Bronchial epithelial cell (primary cell): ENCODE data around the gene KCNIP1. TPM values are rescaled to one million over a fixed set of nuclear protein-coding genes. Genes with fewer than 3 reads are reported as not detected.
A peak's percentile ranks its signal among the peaks of the same experiment; 100 is the strongest.

Experiments used
- DNase-seq: peaks from one replicate; pipeline ENCODE4 v3.0.0-alpha.2; 2010; ENCODE audit warnings: low read depth
- FAIRE-seq: peaks from 2 replicates; lab custom pipeline; 2011; peaks lifted over from hg19 to GRCh38; lab: Jason Lieb, UNC
- H3K27me3 ChIP-seq: 2 replicates; pipeline ENCODE4 v1.5.1; 2011; ENCODE audit warnings: low read length; ENCODE audit not compliant: control insufficient read depth, insufficient read depth
- H3K36me3 ChIP-seq: 2 replicates; pipeline ENCODE4 v1.5.1; 2011; ENCODE audit warnings: low read length; ENCODE audit not compliant: control insufficient read depth, insufficient read depth
- H3K4me3 ChIP-seq: 2 replicates; pipeline ENCODE4 v1.5.1; 2011; ENCODE audit warnings: mild to moderate bottlenecking, low read depth, low read length, control low read depth
- total RNA-seq: library from RNA; depleted of rRNA; stranded (reverse); fragments of >200 nt; gene quantifications from 2 replicates; pipeline ENCODE4 v1.2.1, GENCODE V29; 2014
- TF ChIP-seq, protein P1 (sequence below): IDR thresholded peaks from 2 replicates; pipeline ENCODE4 v1.5.1; 2011; ENCODE audit warnings: mild to moderate bottlenecking, moderate library complexity, low read length, control low read depth, inconsistent platforms; ENCODE audit not compliant: insufficient read depth, severe bottlenecking

Gene KCNIP1
- total RNA-seq, 1 donor from 2014 or later: under 0.01 TPM

GRCh38 chr5:170614720-170615119 lies 110.9 kb downstream of the KCNIP1 start:
- TF ChIP-seq, protein P1, sequence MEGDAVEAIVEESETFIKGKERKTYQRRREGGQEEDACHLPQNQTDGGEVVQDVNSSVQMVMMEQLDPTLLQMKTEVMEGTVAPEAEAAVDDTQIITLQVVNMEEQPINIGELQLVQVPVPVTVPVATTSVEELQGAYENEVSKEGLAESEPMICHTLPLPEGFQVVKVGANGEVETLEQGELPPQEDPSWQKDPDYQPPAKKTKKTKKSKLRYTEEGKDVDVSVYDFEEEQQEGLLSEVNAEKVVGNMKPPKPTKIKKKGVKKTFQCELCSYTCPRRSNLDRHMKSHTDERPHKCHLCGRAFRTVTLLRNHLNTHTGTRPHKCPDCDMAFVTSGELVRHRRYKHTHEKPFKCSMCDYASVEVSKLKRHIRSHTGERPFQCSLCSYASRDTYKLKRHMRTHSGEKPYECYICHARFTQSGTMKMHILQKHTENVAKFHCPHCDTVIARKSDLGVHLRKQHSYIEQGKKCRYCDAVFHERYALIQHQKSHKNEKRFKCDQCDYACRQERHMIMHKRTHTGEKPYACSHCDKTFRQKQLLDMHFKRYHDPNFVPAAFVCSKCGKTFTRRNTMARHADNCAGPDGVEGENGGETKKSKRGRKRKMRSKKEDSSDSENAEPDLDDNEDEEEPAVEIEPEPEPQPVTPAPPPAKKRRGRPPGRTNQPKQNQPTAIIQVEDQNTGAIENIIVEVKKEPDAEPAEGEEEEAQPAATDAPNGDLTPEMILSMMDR: no peak
- Histone ChIP-seq H3K4me3 (no peak overlapping the region), H3K27me3 (no peaks in the 10 kb centered on the region), H3K36me3 (no peaks in the 10 kb centered on the region)
- no peak for FAIRE-seq
- peak; percentile 50 for DNase-seq

DNA sequence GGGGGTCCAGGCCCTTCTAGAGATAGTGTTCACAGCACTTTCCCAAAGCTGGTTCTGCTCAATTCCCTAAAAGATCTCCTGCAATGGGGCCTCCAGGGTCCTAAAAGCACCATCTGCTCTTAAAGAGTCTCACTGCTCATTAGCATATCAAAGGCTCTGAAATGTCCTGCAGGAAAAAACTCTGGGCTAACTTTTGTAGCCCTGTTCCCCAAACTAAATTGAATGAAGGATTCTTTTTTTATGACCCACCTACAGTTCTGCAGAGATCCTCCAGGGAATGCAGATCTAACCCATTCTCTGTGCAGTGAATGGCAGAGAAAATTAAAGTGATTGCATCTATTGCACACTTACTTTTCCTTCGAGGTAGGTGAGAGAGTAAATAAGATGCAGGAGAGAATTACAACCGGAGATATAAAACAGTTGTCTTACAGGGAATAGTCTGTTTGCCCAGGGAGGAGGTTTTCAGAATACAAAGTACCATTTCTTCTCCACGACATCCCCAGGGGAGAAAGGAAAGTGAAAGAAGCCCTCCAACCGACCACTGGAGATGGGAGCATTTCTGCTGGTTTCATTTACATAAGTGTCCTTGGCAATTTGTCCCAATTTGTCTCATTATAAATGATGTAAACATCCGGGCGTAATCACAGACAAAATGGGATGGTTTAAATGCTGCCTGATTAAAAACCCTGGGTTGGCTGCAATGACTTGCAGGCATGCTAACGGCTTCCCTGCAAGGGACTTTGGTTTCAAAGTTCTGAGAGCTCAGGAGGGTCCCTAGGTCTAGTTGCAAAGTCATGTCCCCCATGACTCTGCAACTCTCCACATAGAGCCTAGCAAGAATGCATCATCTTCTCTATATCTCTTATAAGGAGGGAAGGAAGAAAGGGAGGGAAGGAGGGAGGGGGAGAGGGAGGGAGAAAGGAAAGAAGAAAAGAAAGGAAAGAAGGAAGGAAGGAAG lies 114.0 kb downstream of the KCNIP1 start:
- DNase-seq (no peak), FAIRE-seq (no peak)
- no peaks in the 10 kb centered on the region for H3K36me3 ChIP-seq
- TF ChIP-seq, protein P1: no peak
- H3K4me3 ChIP-seq: no peak overlapping the region
- no peaks in the 10 kb centered on the region for H3K27me3 ChIP-seq

DNA sequence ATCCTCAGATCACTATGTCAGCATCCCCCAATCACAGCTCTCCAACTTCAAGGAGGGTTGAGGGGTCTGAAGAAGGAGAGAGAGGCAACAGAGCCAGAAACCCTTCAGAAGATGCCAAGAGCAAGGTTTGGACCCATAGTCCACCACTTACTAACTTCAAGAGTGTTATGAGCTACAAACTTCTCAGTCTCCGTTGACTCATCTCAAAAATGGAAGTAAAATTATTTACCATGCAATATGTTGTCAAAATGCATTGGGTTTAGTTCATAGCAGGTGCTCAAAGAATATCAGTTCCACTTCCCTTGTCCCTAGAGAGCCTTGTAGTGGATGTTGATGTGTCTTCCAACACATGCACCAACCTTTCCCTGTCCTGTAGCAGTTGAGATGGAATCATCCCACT lies 116.0 kb downstream of the KCNIP1 start:
- H3K27me3 ChIP-seq: no peaks in the 10 kb centered on the region
- no peak for FAIRE-seq
- TF ChIP-seq, protein P1: no peak
- H3K4me3 ChIP-seq: no peak overlapping the region
- no peak for DNase-seq
- H3K36me3 ChIP-seq: no peaks in the 10 kb centered on the region

GRCh38 chr5:170622933-170623332 lies 119.1 kb downstream of the KCNIP1 start:
- H3K27me3 ChIP-seq: no peaks in the 10 kb centered on the region
- DNase-seq (no peak), FAIRE-seq (no peak)
- no peaks in the 10 kb centered on the region for H3K36me3 ChIP-seq
- TF ChIP-seq, protein P1: no peak
- H3K4me3 ChIP-seq: no peak overlapping the region

GRCh38 chr5:170623576-170624181 lies 119.9 kb downstream of the KCNIP1 start:
- no peaks in the 10 kb centered on the region for H3K36me3 ChIP-seq
- DNase-seq (peak; percentile 37), FAIRE-seq (no peak)
- no peak overlapping the region for H3K4me3 ChIP-seq
- no peaks in the 10 kb centered on the region for H3K27me3 ChIP-seq
- TF ChIP-seq, protein P1: peak; percentile 69
